DMS53 (cell line): Measurements from ENCODE around the gene TMED7.
"Not testable (repeated sequence)": the region's sequence is repeated elsewhere in the genome, so short reads cannot be mapped to it uniquely, and the experiment has no call there.

Experiments
- DNase-seq: peaks from one replicate; lab custom pipeline; 2025; lab: John Stamatoyannopoulos, UW

The TMED7 gene

GRCh38 chr5:115625579-115626444, at the start of gene TMED7:
Gene TMED7, minus strand, starts transcription at chr5:115626036. Its CDS starts 244 bp downstream, at chr5:115625792.
- peak; percentile 99 for DNase-seq

DNA sequence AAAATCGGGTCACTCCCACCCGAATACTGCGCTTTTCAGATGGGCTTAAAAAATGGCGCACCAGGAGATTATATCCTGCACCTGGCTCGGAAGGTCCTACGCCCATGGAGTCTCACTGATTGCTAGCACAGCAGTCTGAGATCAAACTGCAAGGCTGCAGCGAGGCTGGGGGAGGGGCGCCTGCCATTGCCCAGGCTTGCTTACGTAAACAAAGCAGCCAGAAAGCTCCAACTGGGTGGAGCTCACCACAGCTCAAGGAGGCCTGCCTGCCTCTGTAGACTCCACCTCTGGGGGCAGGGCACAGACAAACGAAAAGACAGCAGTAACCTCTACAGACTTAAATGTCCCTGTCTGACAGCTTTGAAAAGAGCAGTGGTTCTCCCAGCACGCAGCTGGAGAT, 48.9 kb upstream of the TMED7 start:
- DNase-seq, result peak; percentile 32

GRCh38 chr5:115673596-115673995, 47.8 kb upstream of the TMED7 start:
- no peak for DNase-seq

DNA sequence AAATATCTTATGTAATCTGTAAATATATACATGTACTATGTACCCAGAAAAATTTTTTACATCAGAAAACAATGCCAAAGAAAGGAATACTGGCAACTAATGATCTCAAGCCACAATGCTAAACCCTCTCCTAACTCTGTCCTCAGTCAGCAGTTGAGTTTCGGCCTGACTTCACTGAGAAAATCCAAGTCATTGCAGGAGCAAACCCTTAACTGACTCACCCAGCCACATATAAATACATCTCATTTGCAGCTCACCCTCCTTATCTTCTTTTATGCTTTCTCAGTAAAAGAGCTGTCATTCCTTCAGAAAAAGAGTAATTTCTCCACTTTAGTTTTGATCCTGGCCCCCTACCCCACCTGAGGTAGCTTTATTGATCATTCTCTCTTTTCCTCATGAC, 46.1 kb upstream of the TMED7 start:
- no peak for DNase-seq

DNA sequence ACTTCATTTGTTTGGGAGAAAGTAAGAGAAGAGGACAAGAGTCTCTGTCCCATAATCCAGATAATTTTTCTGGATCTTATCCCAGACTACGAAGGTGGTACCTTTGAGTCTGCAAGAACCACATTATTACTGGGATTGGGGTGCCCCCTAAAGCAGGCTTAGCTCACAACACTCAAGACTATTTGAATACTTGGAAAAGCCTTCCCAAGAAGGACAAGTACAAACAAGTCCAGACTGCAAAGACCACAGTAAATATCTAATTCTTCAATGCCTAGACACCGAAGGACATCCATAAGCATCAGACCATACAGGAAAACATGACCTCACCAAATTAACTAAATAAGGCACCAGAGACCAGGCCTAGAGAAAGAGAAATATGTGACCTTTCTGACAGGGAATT, 40.2 kb upstream of the TMED7 start:
- no peak for DNase-seq

GRCh38 chr5:115661563-115661962, 35.7 kb upstream of the TMED7 start:
- no peak for DNase-seq

DNA sequence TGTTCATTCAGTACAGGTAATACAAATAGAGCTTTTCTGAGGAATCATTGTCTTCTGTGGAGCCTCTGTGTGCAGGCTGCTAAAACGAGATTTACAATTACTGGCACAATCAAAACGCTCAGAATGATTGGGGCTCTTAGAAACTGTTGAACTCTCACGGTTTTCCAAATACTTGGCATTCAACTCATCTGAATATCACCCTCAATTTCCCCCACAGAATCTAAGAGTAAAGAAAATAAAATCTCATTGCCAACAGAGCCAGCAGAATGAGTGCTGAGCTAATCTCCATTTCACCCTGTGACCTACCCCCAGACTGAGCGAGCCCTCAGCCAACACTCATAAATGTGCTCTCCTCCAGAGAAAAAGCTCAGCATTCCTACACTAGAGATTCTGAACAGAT, 35.3 kb upstream of the TMED7 start:
- no peak for DNase-seq

- peak; percentile 6 for DNase-seq
Measured at GRCh38 chr5:115657881-115658233, 32.0 kb upstream of the TMED7 start.

GRCh38 chr5:115657125-115657880, 31.5 kb upstream of the TMED7 start:
- DNase-seq, result no peak

- DNase-seq, result no peak
Measured at GRCh38 chr5:115656404-115656803, 30.6 kb upstream of the TMED7 start.

DNA sequence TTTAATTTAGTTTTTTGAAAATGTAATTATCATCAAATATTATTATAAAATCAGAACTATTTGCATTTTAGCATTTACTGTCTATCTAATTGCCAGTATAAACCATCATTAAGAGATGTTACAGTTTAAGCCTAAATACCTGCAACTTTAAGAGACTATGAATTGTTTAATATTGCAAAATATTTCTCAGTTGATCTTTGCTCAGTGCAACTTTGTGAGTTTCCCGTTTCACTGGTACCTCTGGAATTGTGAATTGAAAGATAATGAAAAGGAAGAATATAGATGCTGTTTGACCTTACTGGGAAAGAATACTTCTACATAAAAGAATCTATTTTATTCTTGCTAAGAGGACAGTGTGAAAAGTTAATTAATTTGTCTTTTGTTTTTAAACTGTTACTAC, 30.2 kb upstream of the TMED7 start:
- DNase-seq, result no peak

DNA sequence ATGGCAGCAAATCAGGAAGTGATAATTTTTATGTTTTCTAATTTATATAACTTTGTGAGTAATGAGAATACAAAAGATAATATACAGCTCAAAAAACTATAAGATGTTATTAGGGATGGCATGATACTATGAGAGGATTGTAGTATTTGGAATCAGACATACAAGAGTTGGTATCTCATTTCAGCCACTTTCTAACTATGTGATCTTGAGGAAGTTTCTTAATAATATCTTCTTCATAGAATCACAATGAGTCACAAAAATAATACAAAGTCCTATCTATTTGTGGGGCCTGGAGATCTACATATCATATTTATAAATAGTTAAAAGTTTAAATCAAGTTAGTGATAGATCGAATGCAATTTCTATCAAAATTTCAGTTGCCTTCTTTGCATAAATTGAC, 23.7 kb upstream of the TMED7 start:
- no peak for DNase-seq

DNA sequence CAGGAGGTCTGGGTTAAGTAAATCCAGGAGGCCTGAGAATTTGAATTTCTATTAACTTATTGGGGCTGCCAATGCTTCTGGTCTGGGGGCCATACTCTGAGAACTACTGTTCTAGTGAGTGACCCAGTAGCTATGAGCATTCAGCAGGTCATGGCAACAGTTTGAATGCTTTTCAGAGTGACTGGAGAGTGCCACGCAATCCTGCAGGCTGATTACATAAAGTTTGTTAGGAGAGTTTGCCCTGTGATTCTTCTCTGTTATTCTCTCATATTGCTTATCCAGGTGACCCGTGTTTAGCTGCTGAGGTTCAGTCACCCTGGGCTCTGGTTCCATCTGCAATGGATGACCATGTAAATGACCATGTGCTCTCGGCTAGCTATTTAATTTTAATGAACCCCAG, 22.2 kb upstream of the TMED7 start:
- no peak for DNase-seq

DNA sequence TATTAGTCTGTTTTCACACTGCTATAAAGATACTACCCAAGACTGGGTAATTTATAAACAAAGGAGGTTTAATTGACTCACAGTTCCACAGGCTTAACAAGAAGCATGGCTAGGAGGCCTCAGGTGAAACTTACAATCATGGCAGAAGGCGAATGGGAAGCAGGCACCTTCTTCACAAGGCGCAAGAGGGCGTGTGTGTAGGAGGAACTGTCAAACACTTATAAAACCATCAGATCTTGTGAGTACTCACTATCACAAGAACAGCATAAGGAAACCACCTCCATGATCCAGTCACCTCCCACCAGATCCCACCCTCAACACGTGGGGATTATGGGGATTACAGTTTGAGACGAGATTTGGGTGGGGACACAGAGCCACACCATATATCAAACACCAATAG, 19.6 kb upstream of the TMED7 start:
- DNase-seq, result not testable (repeated sequence)

- no peak for DNase-seq
Measured at GRCh38 chr5:115644046-115644445, 18.2 kb upstream of the TMED7 start.

DNA sequence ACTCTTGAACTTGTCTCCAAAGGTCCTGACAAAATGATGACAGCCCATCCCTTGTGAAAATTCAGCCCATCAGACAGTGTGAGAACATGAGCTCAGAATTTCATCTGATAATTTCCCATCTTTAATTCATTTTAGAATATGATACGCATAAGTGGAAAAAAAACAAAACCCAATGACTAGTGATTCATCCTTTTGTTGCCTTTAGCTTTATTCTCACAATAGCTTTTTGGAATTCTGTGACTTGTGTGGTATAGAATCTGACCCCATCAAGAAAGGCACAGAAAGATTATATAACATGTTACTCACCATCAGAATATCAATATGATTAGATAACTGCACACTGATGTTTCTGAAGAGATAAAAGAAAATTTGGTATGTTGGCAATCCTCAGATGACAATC, 16.1 kb upstream of the TMED7 start:
- DNase-seq, result peak; percentile 22

GRCh38 chr5:115640274-115640673, 14.4 kb upstream of the TMED7 start:
- DNase-seq, result no peak

GRCh38 chr5:115639377-115639776, 13.5 kb upstream of the TMED7 start:
- DNase-seq, result no peak

- DNase-seq, result no peak
Measured at GRCh38 chr5:115637507-115637906, 11.7 kb upstream of the TMED7 start.

GRCh38 chr5:115636008-115636407, 10.2 kb upstream of the TMED7 start:
- no peak for DNase-seq

DNA sequence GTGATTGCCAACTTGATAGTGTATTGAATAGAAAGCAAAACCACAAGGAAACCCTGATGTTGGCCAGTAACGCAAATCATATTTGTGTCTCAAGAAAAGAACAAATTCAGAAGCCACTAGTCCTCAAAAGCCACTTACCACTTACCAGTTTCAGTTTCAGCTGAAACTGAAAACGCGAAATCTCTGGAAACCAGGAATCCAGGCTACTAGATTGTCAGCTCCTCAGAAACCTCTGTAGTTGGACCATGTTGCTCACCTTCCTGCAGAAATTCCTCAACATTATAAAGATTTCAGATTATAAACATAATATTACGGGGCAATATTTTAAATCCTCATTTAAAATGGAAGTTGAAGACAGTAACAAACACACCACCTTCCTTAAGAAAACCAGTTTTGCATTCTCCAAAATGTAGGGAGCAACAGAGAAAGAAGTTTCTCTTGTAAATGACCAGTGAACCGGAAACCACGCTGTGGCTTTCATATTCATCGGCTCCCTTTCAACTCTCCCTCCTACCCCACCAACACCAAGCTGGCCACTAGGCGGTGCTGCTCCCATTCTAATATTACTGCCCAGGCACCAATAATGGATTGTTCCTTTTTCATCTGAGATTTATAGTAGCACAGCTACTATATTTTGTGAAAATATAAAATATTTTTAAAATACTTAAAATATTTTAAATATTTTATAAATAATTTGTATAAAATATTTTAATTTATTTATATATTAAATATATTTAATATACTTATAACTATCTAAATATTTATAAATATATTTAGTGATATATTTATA, 8.7 kb upstream of the TMED7 start:
- peak; percentile 90 for DNase-seq

DNA sequence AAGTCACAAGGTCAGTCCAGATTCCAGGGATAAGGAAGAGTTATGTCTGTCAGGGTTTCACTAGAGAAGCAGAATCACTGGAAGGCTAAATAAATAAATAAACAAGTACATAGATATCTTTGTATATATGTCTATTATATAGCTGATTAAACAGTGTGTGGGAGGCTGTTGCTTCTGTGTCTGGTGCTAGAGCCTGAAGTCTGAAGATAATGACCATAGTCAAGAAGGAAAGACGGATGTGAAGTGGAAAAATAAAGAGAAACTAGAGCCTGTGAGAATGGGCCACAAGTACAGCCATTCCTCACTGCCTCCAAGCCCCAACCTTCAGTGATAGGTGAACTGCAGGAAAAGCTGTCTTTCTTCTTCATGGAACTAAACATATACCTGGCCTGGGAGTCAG, 4.1 kb upstream of the TMED7 start:
- no peak for DNase-seq
